H9 (cell line): ENCODE measurements around the gene YKT6. TPM values are rescaled to one million over a fixed set of nuclear protein-coding genes. Genes with fewer than 3 reads are reported as not detected.

Source experiments
- DNase-seq: peaks from one replicate; pipeline ENCODE4 v3.0.0-alpha.2; 2017
- H2AFZ ChIP-seq: one replicate; pipeline ENCODE4 v1.6.1; 2013; ENCODE audit warnings: mild to moderate bottlenecking, low read length, control low read depth, moderate library complexity
- H2AK5ac ChIP-seq: 2 replicates; pipeline ENCODE4 v1.6.1; 2013; ENCODE audit warnings: low read length, control low read depth, mixed read lengths; ENCODE audit not compliant: insufficient read length
- H2BK120ac ChIP-seq: one replicate; pipeline ENCODE4 v1.6.1; 2013; ENCODE audit warnings: low read depth, mild to moderate bottlenecking, low read length, control low read depth, inconsistent platforms; ENCODE audit not compliant: poor library complexity, severe bottlenecking
- H2BK12ac ChIP-seq: 2 replicates; pipeline ENCODE4 v1.6.1; 2013; ENCODE audit warnings: low read length, control low read depth, mixed read lengths, low read depth; ENCODE audit not compliant: insufficient read length
- H2BK15ac ChIP-seq: 2 replicates; pipeline ENCODE4 v1.6.1; 2013; ENCODE audit warnings: low read depth, low read length, control low read depth
- H2BK20ac ChIP-seq: one replicate; pipeline ENCODE4 v1.6.1; 2013; ENCODE audit warnings: low read depth, mild to moderate bottlenecking, low read length, control low read depth, inconsistent platforms; ENCODE audit not compliant: poor library complexity, severe bottlenecking
- H2BK5ac ChIP-seq: 2 replicates; pipeline ENCODE4 v1.6.1; 2013; ENCODE audit warnings: low read length, control low read depth, mixed read lengths; ENCODE audit not compliant: insufficient read length
- H3K14ac ChIP-seq: 2 replicates; pipeline ENCODE4 v1.6.1; 2013; ENCODE audit warnings: low read length, control low read depth; ENCODE audit not compliant: insufficient read depth
- H3K18ac ChIP-seq: 2 replicates; pipeline ENCODE4 v1.6.1; 2013; ENCODE audit warnings: low read depth, mild to moderate bottlenecking, mixed read lengths, low read length, control low read depth; ENCODE audit not compliant: insufficient read length
- H3K23ac ChIP-seq: 2 replicates; pipeline ENCODE4 v1.6.1; 2013; ENCODE audit warnings: low read length, control low read depth, mixed read lengths, low read depth; ENCODE audit not compliant: insufficient read length
- H3K23me2 ChIP-seq: 2 replicates; pipeline ENCODE4 v1.6.1; 2013; ENCODE audit warnings: low read depth, mild to moderate bottlenecking, mixed read lengths, low read length, control low read depth; ENCODE audit not compliant: insufficient read length, poor library complexity, severe bottlenecking
- H3K27ac ChIP-seq: 2 replicates; pipeline ENCODE4 v1.5.1; 2013; ENCODE audit warnings: low read length, control low read depth, mixed read lengths, low read depth; ENCODE audit not compliant: insufficient read length
- H3K27me3 ChIP-seq: 2 replicates; pipeline ENCODE4 v1.6.1; 2013; ENCODE audit warnings: low read length, control low read depth, inconsistent platforms; ENCODE audit not compliant: insufficient read depth
- H3K4ac ChIP-seq: 2 replicates; pipeline ENCODE4 v1.6.1; 2013; ENCODE audit warnings: low read depth, mild to moderate bottlenecking, control low read depth, inconsistent platforms, low read length, moderate library complexity
- H3K4me1 ChIP-seq: 2 replicates; pipeline ENCODE4 v1.6.1; 2013; ENCODE audit warnings: low read length, control low read depth, inconsistent platforms; ENCODE audit not compliant: insufficient read depth
- H3K4me2 ChIP-seq: 2 replicates; pipeline ENCODE4 v1.6.1; 2013; ENCODE audit warnings: low read length, control low read depth, mixed read lengths; ENCODE audit not compliant: insufficient read length, insufficient read depth
- H3K56ac ChIP-seq: 2 replicates; pipeline ENCODE4 v1.6.1; 2013; ENCODE audit warnings: low read depth, mild to moderate bottlenecking, mixed read lengths, low read length, control low read depth; ENCODE audit not compliant: insufficient read length
- H3K79me1 ChIP-seq: 2 replicates; pipeline ENCODE4 v1.6.1; 2013; ENCODE audit warnings: low read depth, mild to moderate bottlenecking, moderate library complexity, low read length, control low read depth, inconsistent platforms; ENCODE audit not compliant: insufficient read depth, poor library complexity, severe bottlenecking
- H3K79me2 ChIP-seq: 2 replicates; pipeline ENCODE4 v1.6.1; 2013; ENCODE audit warnings: low read length, control low read depth, inconsistent platforms; ENCODE audit not compliant: insufficient read depth
- H3K9ac ChIP-seq: 2 replicates; pipeline ENCODE4 v1.6.1; 2013; ENCODE audit warnings: low read length, control low read depth, mixed read lengths; ENCODE audit not compliant: insufficient read length; ENCODE audit errors: extremely low read depth
- H3K9me3 ChIP-seq: one replicate; pipeline ENCODE4 v1.6.1; 2013; ENCODE audit warnings: low read depth, low read length, inconsistent platforms; ENCODE audit not compliant: control insufficient read depth
- H3T11ph ChIP-seq: one replicate; pipeline ENCODE4 v1.6.1; 2013; ENCODE audit warnings: mild to moderate bottlenecking, low read length, control low read depth, inconsistent platforms
- H4K20me1 ChIP-seq: one replicate; pipeline ENCODE4 v1.6.1; 2013; ENCODE audit not compliant: control insufficient read depth, insufficient read length, insufficient read depth
- H4K5ac ChIP-seq: 2 replicates; pipeline ENCODE4 v1.6.1; 2013; ENCODE audit warnings: low read depth, mild to moderate bottlenecking, mixed read lengths, low read length, control low read depth; ENCODE audit not compliant: insufficient read length
- H4K8ac ChIP-seq: replicated peaks from 2 replicates; pipeline ENCODE4 v1.6.1; 2013; ENCODE audit warnings: low read length, control low read depth, mixed read lengths, low read depth; ENCODE audit not compliant: insufficient read length
- H4K91ac ChIP-seq: 2 replicates; pipeline ENCODE4 v1.6.1; 2013; ENCODE audit warnings: low read depth, mild to moderate bottlenecking, moderate library complexity, mixed read lengths, low read length, control low read depth; ENCODE audit not compliant: insufficient read length
- H3K27ac Mint-ChIP-seq, 3 experiments: 2 replicates in 2 of 3; 3 replicates in 1 of 3; pipeline ENCODE4 v1.8.0; 2020 to 2021; ENCODE audit warnings: mixed read lengths in 3 of 3, mild to moderate bottlenecking in 1 of 3, moderate library complexity in 1 of 3
- H3K27me3 Mint-ChIP-seq: 2 replicates; pipeline ENCODE4 v1.8.0; 2021; ENCODE audit warnings: low read depth, mild to moderate bottlenecking, moderate library complexity, mixed read lengths
- H3K36me3 Mint-ChIP-seq, 3 experiments: 2 replicates in 2 of 3; 3 replicates in 1 of 3; pipeline ENCODE4 v1.8.0; 2020 to 2021; ENCODE audit warnings: low read depth in 3 of 3, mixed read lengths in 3 of 3; ENCODE audit not compliant: insufficient read depth in 1 of 3
- H3K4me1 Mint-ChIP-seq, 2 experiments: 2 replicates each; pipeline ENCODE4 v1.8.0; 2020; ENCODE audit warnings: mixed read lengths in 2 of 2
- H3K4me3 Mint-ChIP-seq, 2 experiments: 2 replicates in 1 of 2; 3 replicates in 1 of 2; pipeline ENCODE4 v1.8.0; 2020 to 2021; ENCODE audit warnings: mild to moderate bottlenecking in 2 of 2, mixed read lengths in 2 of 2, moderate library complexity in 1 of 2
- H3K9me3 Mint-ChIP-seq, 2 experiments: 2 replicates in 1 of 2; 3 replicates in 1 of 2; pipeline ENCODE4 v1.8.0; 2020; ENCODE audit warnings: mild to moderate bottlenecking in 2 of 2, mixed read lengths in 2 of 2, moderate library complexity in 1 of 2
- CTCF ChIP-seq: fragments of 200-600 bp; sonication (generic); conservative IDR thresholded peaks from 3 replicates; pipeline ENCODE4 v1.8.0; 2021; ENCODE audit warnings: antibody characterized with exemption, mild to moderate bottlenecking
- WGBS: extraction: QIAGEN DNeasy Blood & Tissue Kit; methylation state at CpG from one replicate; pipeline ENCODE4 v1.1.7; 2013; ENCODE audit warnings: missing lambda C conversion rate, low lambda C conversion rate, mixed read lengths; ENCODE audit not compliant: insufficient read length; ENCODE audit errors: extremely low coverage; 5-methylcytosine and 5-hydroxymethylcytosine counted together
- total RNA-seq: library from RNA; stranded (reverse); gene quantifications from 2 replicates; pipeline ENCODE4 v1.2.1, GENCODE V29; 2021

The YKT6 gene
- total RNA-seq, 1 experiment from 2014 or later = 104 TPM

DNA sequence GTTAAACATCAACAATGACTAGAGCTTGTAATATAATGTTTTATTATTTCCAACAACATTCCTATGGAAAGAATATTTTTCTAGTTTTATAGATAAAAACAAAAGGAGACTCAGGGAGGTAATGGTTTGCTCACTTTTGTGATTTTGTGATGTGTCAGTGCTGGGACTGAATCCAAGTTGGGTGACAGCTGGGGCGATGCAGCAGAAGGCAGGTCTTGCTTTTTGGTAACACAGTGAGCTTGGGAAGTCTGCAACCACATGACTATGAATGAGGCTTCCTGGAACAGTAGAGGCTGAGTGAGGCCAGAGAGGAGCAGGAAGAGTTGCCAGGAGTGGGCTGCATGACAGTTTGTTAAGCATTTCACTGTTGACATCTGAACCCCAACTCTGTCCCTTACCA is 4.9 kb upstream of the YKT6 start:
- Histone ChIP-seq H4K20me1 (no peaks in the 10 kb centered on the region), H3K4me2 (no peak overlapping the region), H2BK120ac (no peak overlapping the region), H2AK5ac (no peak overlapping the region), H3K14ac (no peak overlapping the region), H3K23me2 (no peaks in the 10 kb centered on the region), H3T11ph (no peak overlapping the region), H2BK20ac (no peak overlapping the region), H3K27ac (no peak overlapping the region), H3K27me3 (no peaks in the 10 kb centered on the region), H3K23ac (no peak overlapping the region), H3K18ac (no peak overlapping the region), H2AFZ (no peak overlapping the region), H4K91ac (no peak overlapping the region), H4K5ac (no peak overlapping the region), H3K79me1 (no peaks in the 10 kb centered on the region), H3K79me2 (no peaks in the 10 kb centered on the region), H3K9me3 (no peaks in the 10 kb centered on the region), H2BK12ac (no peak overlapping the region), H3K56ac (no peak overlapping the region), H3K4ac (no peak overlapping the region), H3K9ac (no peak overlapping the region), H4K8ac (no peak overlapping the region), H3K4me1 (no peaks in the 10 kb centered on the region), H2BK15ac (no peak overlapping the region), H2BK5ac (no peak overlapping the region)
- Mint-ChIP-seq H3K27me3 (peaks cover 29% of the 10 kb centered on the region), H3K9me3 (peaks cover 0 to 2% of the 10 kb centered on the region in 2 experiments; a peak in 1 of 5 replicates), H3K36me3 (no peaks in the 10 kb centered on the region), H3K4me1 (peaks cover 0 to 2% of the 10 kb centered on the region in 2 experiments; a peak in 2 of 4 replicates), H3K4me3 (no peak overlapping the region), H3K27ac (no peak overlapping the region)
- WGBS = no CpG with 5 or more reads among the region's 1 CpG
- TF ChIP-seq CTCF = no peak
- no peak for DNase-seq
